Upper lobe of left lung (tissue), 6 donors: ENCODE data around the gene GLT8D2. TPM values are rescaled to one million over a fixed set of nuclear protein-coding genes. Genes with fewer than 3 reads are reported as not detected.

Experiments
- ATAC-seq, 2 donors: fragments of 200-7000 bp; cut with Tn5 transposase; one replicate each; pipeline ENCODE4 v1.9.1; 2022; ENCODE audit warnings: mild to moderate bottlenecking in 2 of 2, moderate library complexity in 2 of 2; ENCODE audit not compliant: low FRiP score in 2 of 2
- DNase-seq, 2 donors: peaks; one replicate each; pipeline ENCODE4 v3.0.0-alpha.2; 2019 to 2020
- H3K27ac ChIP-seq, 4 donors: fragments of 200-600 bp; sonication (generic); one replicate each; pipeline ENCODE4 v1.5.1; 2016 to 2019
- H3K27me3 ChIP-seq, 4 donors: fragments of 200-600 bp; sonication (generic); one replicate each; pipeline ENCODE4 v1.5.1; 2017 to 2019
- H3K36me3 ChIP-seq, 4 donors: fragments of 200-600 bp; sonication (generic); one replicate each; pipeline ENCODE4 v1.5.1; 2016 to 2019
- H3K4me1 ChIP-seq, 4 donors: fragments of 200-600 bp; sonication (generic); one replicate each; pipeline ENCODE4 v1.5.1; 2018 to 2019
- H3K4me3 ChIP-seq, 4 donors: fragments of 200-600 bp; sonication (generic); one replicate each; pipeline ENCODE4 v1.5.1; 2017 to 2019; ENCODE audit warnings: mild to moderate bottlenecking in 2 of 4, moderate library complexity in 1 of 4
- H3K9me3 ChIP-seq, 4 donors: fragments of 200-600 bp; sonication (generic); one replicate each; pipeline ENCODE4 v1.5.1; 2018 to 2019
- EP300 ChIP-seq, 4 donors: sonication (generic); formaldehyde crosslinking; IDR thresholded peaks; one replicate each; pipeline ENCODE4 v1.5.1; 2017; ENCODE audit warnings: antibody characterized with exemption in 4 of 4, control low read depth in 2 of 4
- POLR2A ChIP-seq, 4 donors: fragments of 450-650 bp; IDR thresholded peaks; one replicate each; pipeline ENCODE4 v1.5.1; 2016 to 2017; ENCODE audit warnings: antibody characterized with exemption in 4 of 4, mild to moderate bottlenecking in 2 of 4
- POLR2AphosphoS5 ChIP-seq, 2 donors: sonication (generic); formaldehyde crosslinking; IDR thresholded peaks; one replicate each; pipeline ENCODE4 v1.5.1; 2017; ENCODE audit warnings: antibody characterized with exemption in 2 of 2
- WGBS, 2 donors: methylation state at CpG; one replicate each; pipeline ENCODE4 v1.1.5; 2017 to 2018; 5-methylcytosine and 5-hydroxymethylcytosine counted together
- total RNA-seq, 6 donors: library from RNA; depleted of rRNA in 4 of 6; stranded (reverse); fragments of >200 nt in 4 of 6; gene quantifications; one replicate each; pipeline versions ENCODE4 v1.1.0 to v1.2.1, GENCODE V29; 2016 to 2021
- TF ChIP-seq, protein P1 (sequence below), 6 experiments: fragments of 450-650 bp in 4 of 6; fragments of 200-600 bp in 2 of 6; sonication (generic) in 2 of 6; IDR thresholded peaks; one replicate each; pipeline ENCODE4 v1.5.1; 2016 to 2019; ENCODE audit warnings: antibody characterized with exemption in 6 of 6
- donor health status: DM: no; HTN: no; CAD: no; lungs with moderate emphysema.
- donor health status: DM: no; HTN: yes; CAD: no; lungs with severe emphysema.

The GLT8D2 gene
- total RNA-seq, 6 donors from 2014 or later: 2.4 to 9.5 (median 5.3) TPM; not detected in 1

DNA sequence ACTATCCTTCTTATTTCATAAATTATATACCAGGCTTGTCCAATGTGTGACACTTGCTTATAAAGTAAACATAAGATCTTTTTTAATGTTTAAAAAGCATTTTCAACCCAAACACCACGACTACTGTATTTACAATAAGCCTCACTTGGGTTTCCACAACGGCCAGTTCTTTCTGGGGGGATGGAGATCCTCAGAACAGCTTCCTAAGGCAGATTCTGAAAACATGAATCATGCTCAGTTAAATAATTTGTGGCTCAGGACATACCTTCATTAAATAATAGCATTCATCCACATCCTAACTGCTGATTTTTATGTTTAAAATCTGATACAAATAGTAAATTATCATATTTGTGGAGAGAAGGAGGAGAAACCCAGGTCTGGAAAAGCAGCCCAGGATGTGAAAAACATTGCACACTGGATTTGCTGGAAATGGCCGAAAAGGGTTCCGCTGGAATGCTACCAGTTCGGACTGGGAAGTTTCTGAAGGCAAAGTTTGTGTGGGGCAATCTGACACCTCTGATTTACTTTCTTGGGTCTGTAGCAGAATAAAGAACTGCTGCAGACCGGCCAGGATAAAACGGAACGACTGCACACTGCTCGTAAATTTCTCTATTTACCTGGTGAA is 597 bp downstream of the GLT8D2 start:
- H3K36me3 ChIP-seq: no peaks in the 10 kb centered on the region
- DNase-seq: no peak
- H3K27me3 ChIP-seq: no peaks in the 10 kb centered on the region
- H3K4me3 ChIP-seq: peak overlapping the region in 3 of 4 donors; percentile 35 to 52 (median 50)
- no peaks in the 10 kb centered on the region for H3K9me3 ChIP-seq
- 30 to 36% methylated on average over 9 of the region's 9 CpGs for WGBS, 2 donors
- ATAC-seq: peak in 1 of 2 donors; percentile 30
- H3K4me1 ChIP-seq: peaks cover 3 to 13% (median 8%) of the 10 kb centered on the region in 4 donors
- TF ChIP-seq, protein P1, sequence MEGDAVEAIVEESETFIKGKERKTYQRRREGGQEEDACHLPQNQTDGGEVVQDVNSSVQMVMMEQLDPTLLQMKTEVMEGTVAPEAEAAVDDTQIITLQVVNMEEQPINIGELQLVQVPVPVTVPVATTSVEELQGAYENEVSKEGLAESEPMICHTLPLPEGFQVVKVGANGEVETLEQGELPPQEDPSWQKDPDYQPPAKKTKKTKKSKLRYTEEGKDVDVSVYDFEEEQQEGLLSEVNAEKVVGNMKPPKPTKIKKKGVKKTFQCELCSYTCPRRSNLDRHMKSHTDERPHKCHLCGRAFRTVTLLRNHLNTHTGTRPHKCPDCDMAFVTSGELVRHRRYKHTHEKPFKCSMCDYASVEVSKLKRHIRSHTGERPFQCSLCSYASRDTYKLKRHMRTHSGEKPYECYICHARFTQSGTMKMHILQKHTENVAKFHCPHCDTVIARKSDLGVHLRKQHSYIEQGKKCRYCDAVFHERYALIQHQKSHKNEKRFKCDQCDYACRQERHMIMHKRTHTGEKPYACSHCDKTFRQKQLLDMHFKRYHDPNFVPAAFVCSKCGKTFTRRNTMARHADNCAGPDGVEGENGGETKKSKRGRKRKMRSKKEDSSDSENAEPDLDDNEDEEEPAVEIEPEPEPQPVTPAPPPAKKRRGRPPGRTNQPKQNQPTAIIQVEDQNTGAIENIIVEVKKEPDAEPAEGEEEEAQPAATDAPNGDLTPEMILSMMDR (IDR thresholded peaks at IDR 0.05): no peak
- peak overlapping the region in 3 of 4 donors; percentile 7 to 53 (median 26) for H3K27ac ChIP-seq

DNA sequence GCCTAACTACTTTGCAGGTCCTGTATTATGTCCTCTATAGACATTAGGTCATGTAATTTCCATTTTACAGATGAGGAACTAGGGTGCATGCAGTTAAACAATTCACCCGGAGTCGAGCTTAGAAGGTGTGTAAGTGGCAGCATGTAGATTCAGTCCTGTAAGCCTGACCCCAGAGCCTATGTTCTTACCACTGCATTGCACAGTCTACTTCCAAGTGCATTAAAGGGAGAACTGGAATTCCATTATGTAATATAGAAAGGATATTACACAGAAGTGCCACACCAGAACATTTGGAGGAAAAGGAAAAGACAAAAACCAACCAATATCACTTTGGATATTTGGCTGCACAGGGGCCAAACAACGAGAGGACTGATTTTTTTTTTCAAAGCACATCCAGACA is 1.2 kb downstream of the GLT8D2 start:
- H3K4me3 ChIP-seq: no peak overlapping the region
- no peaks in the 10 kb centered on the region for H3K9me3 ChIP-seq
- H3K27ac ChIP-seq: peak overlapping the region in 1 of 4 donors; percentile 53
- TF ChIP-seq EP300 (IDR thresholded peaks at IDR 0.05): no peak
- TF ChIP-seq POLR2A (IDR thresholded peaks at IDR 0.05): no peak
- TF ChIP-seq, protein P1 (IDR thresholded peaks at IDR 0.05): no peak
- TF ChIP-seq POLR2AphosphoS5 (IDR thresholded peaks at IDR 0.05): no peak
- H3K36me3 ChIP-seq: no peaks in the 10 kb centered on the region
- H3K4me1 ChIP-seq: peaks cover 3 to 13% (median 8%) of the 10 kb centered on the region in 4 donors
- WGBS, 2 donors: 74% methylated on average over 3 of the region's 3 CpGs
- DNase-seq (no peak), ATAC-seq (no peak)
- H3K27me3 ChIP-seq: no peaks in the 10 kb centered on the region

DNA sequence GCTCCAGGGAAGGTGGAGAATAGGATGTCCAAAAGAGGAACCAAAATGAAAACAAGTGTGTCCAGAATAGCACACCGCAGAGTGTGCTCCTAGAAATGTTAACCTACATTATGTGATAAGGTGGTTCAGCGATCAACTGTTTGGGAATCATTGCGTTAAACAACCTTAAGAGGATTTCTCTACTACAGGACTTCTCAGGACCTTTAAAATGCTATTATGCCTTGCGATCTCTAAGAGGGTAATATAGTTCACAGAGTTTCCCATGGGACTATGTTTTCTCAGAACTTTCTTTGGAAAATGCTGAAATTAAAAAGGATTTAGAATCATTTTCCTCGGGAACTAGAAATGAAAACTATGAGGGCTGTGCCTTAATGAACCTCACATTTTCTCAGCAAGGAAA is 1.8 kb downstream of the GLT8D2 start:
- DNase-seq: no peak

DNA sequence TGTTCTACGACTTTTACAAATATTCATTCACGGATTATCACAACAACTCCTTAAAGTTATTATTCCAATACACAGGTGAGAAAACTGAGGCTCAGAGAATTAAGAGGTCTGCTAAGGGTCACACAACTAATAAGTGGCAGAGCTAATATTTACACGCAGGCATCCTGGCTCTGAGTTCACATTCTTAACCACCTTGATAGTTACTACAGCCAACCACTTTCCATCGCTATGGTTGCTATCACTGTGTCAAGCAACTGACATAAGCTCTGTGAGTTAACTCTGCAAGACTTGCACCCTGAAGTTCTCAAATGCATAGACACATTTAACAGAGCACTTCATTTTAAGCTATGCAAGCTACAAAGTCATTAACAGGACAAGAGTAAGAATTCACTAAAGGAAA is 3.7 kb downstream of the GLT8D2 start:
- Histone ChIP-seq H3K27ac (no peak overlapping the region), H3K27me3 (no peaks in the 10 kb centered on the region)

More for the DNA sequence above, 1.8 kb downstream of the GLT8D2 start:
- no peak overlapping the region for H3K4me3 ChIP-seq
- H3K36me3 ChIP-seq: no peaks in the 10 kb centered on the region
- H3K4me1 ChIP-seq: peaks cover 3 to 13% (median 8%) of the 10 kb centered on the region in 4 donors
- no peaks in the 10 kb centered on the region for H3K27me3 ChIP-seq
- TF ChIP-seq EP300 (IDR thresholded peaks at IDR 0.05) (no peak), POLR2A (IDR thresholded peaks at IDR 0.05) (no peak), POLR2AphosphoS5 (IDR thresholded peaks at IDR 0.05) (no peak)
- TF ChIP-seq, protein P1 (IDR thresholded peaks at IDR 0.05): no peak
- H3K27ac ChIP-seq: no peak overlapping the region
- H3K9me3 ChIP-seq: no peaks in the 10 kb centered on the region
- no peak for ATAC-seq
- WGBS, 2 donors: 83 to 91% methylated on average over 5 of the region's 5 CpGs

DNA sequence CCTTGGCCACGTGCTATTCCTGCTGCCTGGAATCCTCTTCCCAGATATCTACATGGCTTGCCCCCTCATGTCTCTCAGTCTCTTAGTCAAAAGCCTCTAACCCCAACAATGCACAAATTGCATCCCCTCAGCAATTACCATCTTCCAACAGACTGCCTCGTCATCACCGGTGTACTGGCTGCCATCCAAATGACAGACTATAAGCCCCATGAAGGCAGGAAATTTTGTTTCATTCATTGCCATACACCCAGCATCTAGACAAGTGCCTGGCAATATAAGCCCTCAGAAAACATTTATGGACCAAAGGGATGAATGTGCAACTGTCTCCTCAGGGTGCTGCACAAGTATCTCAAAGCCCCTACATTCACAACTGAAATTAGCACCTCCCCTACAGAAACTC is 5.8 kb downstream of the GLT8D2 start:
- WGBS, 2 donors: 92 to 97% methylated on average over 3 of the region's 3 CpGs
- no peaks in the 10 kb centered on the region for H3K36me3 ChIP-seq

More for the DNA sequence above, 3.7 kb downstream of the GLT8D2 start:
- WGBS, 2 donors: 81 to 89% methylated on average over 4 of the region's 4 CpGs
- no peaks in the 10 kb centered on the region for H3K9me3 ChIP-seq
- TF ChIP-seq EP300 (IDR thresholded peaks at IDR 0.05): no peak
- H3K4me3 ChIP-seq: no peak overlapping the region
- peaks cover 3 to 13% (median 8%) of the 10 kb centered on the region in 4 donors for H3K4me1 ChIP-seq
- H3K36me3 ChIP-seq: no peaks in the 10 kb centered on the region
- ATAC-seq (no peak), DNase-seq (no peak)

More for the DNA sequence above, 5.8 kb downstream of the GLT8D2 start:
- no peak for ATAC-seq
- Histone ChIP-seq H3K27me3 (no peaks in the 10 kb centered on the region), H3K4me3 (no peak overlapping the region), H3K9me3 (no peaks in the 10 kb centered on the region), H3K4me1 (peaks cover 0 to 3% (median 0%) of the 10 kb centered on the region in 4 donors), H3K27ac (no peak overlapping the region)
- no peak for DNase-seq
- TF ChIP-seq EP300 (IDR thresholded peaks at IDR 0.05): no peak
- TF ChIP-seq, protein P1 (IDR thresholded peaks at IDR 0.05): no peak
